Measurements from ENCODE around the gene ADAMTS17. TPM values are rescaled to one million over a fixed set of nuclear protein-coding genes. Genes with fewer than 3 reads are reported as not detected.

Gene ADAMTS17
- total RNA-seq, 1 experiment from 2014 or later, result 1.8 TPM

DNA sequence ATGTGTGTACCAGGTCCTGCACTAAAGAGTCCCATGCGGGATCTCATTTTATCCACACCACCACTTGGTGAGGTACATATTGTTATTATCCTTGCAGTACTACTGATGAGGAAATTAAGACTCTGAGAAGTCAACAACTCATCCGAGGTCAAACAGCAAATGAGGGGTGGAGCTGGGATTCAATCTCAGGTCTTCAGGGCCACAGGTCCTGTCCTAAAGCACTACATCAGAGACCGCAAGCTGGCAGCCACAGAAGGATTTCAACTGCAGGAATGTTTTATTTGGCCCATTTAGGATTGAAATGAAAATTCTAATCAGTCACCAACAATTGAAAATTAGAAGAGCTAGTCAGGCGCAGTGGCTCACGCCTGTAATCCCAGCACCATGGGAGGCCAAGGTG lies 131.4 kb downstream of the ADAMTS17 start (continued):
- TF ChIP-seq, protein P1, sequence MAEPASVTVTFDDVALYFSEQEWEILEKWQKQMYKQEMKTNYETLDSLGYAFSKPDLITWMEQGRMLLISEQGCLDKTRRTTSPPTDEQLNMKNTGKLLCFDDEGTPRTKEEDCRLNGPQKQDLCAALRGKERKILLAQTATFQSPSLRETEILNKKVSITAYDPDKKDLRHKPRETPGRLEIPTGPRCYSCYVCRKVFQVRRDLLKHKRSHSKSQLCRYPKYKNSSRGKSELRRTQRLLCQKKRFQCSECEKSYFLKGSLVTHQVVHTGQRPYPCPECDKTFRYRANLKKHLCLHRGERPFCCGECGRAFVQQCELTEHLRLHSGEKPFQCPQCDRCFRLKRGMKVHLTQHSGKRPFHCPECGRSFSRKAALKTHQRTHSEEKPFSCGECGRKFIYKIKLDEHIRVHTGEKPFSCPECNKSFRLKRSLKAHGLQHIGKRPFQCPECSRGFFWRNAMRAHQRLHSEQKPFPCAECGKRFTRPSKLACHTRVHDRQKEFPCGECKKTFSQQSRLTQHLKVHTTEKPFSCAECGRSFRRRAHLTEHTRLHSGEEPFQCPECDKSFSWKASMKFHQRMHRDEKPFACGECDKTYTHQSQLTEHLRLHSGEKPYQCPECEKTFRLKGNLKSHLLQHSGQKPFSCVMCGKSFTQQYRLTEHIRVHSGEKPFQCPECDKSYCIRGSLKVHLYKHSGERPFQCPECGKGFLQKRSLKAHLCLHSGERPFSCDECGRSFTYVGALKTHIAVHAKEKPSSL (CRISPR knock-in tag; conservative IDR thresholded peaks at IDR 0.05), result no peak
- TF ChIP-seq GTF2I (CRISPR knock-in tag; conservative IDR thresholded peaks at IDR 0.05) (no peak), JUN (CRISPR knock-in tag; IDR thresholded peaks at IDR 0.05) (no peak), NR2C2 (CRISPR knock-in tag; IDR thresholded peaks at IDR 0.05) (no peak), FOXK1 (CRISPR knock-in tag; IDR thresholded peaks at IDR 0.05) (no peak), CREB1 (CRISPR knock-in tag; IDR thresholded peaks at IDR 0.05) (no peak)
- TF ChIP-seq, protein P2, sequence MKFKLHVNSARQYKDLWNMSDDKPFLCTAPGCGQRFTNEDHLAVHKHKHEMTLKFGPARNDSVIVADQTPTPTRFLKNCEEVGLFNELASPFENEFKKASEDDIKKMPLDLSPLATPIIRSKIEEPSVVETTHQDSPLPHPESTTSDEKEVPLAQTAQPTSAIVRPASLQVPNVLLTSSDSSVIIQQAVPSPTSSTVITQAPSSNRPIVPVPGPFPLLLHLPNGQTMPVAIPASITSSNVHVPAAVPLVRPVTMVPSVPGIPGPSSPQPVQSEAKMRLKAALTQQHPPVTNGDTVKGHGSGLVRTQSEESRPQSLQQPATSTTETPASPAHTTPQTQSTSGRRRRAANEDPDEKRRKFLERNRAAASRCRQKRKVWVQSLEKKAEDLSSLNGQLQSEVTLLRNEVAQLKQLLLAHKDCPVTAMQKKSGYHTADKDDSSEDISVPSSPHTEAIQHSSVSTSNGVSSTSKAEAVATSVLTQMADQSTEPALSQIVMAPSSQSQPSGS (CRISPR knock-in tag; IDR thresholded peaks at IDR 0.05; ENCODE audit: borderline replicate concordance, low read depth), result no peak
- TF ChIP-seq, protein P3, sequence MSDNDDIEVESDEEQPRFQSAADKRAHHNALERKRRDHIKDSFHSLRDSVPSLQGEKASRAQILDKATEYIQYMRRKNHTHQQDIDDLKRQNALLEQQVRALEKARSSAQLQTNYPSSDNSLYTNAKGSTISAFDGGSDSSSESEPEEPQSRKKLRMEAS (CRISPR knock-in tag; IDR thresholded peaks at IDR 0.05), result no peak

DNA sequence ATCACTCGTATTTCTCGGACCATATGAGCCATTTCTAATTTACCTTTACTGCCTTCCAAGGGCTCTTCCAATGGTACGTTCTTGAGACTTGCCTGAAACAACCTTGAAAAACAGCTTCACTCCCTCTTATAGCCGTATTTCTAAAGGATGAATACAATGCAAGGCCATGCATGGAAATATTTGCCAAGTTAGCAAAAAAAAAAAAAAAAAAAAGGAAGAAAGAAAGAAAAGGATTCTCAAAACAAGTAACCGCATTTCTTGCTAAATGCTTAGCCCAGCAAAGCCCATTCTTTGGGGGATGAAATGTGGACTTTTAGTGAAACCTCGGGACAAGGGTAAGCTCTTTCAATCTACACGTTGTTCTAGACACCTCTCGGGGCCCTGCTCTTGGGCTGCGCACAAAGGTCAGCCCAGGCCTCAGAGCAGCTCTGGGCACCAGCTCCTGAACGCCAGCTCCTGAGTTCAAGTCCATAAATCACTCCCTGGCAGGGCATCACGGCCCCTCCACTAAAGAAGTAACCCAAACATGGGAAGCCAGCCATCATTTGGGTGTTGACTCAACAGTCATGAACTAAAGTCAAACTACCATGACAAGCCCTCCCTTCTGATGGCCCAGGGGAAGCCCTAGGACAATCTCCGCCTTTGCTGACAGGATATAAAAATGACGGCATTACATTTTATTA lies 132.7 kb downstream of the ADAMTS17 start:
- H3K4me1 Mint-ChIP-seq, result peaks cover 25% of the 10 kb centered on the region
- H3K27ac Mint-ChIP-seq, result no peak overlapping the region
- ChIA-PET CTCF (no interaction called here), POLR2A (no interaction called here)
- ATAC-seq, result no peak
- no peak for DNase-seq (ENCODE audit: low spot score)
- H3K27me3 Mint-ChIP-seq (ENCODE audit: low read depth), result no peaks in the 10 kb centered on the region; the same call in 1 of the 2 replicates
- H3K36me3 Mint-ChIP-seq, result no peaks in the 10 kb centered on the region
- no peak for TF ChIP-seq RORB (CRISPR knock-in tag; IDR thresholded peaks at IDR 0.05)
- TF ChIP-seq, protein P4, sequence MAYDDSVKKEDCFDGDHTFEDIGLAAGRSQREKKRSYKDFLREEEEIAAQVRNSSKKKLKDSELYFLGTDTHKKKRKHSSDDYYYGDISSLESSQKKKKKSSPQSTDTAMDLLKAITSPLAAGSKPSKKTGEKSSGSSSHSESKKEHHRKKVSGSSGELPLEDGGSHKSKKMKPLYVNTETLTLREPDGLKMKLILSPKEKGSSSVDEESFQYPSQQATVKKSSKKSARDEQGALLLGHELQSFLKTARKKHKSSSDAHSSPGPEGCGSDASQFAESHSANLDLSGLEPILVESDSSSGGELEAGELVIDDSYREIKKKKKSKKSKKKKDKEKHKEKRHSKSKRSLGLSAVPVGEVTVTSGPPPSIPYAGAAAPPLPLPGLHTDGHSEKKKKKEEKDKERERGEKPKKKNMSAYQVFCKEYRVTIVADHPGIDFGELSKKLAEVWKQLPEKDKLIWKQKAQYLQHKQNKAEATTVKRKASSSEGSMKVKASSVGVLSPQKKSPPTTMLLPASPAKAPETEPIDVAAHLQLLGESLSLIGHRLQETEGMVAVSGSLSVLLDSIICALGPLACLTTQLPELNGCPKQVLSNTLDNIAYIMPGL (CRISPR knock-in tag; IDR thresholded peaks at IDR 0.05), result no peak
- no peak for TF ChIP-seq PRRX2 (CRISPR knock-in tag; IDR thresholded peaks at IDR 0.05)
- TF ChIP-seq CBFB (CRISPR knock-in tag; IDR thresholded peaks at IDR 0.05; ENCODE audit: low read depth), result no peak
- no peak for TF ChIP-seq ATF1 (CRISPR knock-in tag; IDR thresholded peaks at IDR 0.05)
- TF ChIP-seq, protein P5, sequence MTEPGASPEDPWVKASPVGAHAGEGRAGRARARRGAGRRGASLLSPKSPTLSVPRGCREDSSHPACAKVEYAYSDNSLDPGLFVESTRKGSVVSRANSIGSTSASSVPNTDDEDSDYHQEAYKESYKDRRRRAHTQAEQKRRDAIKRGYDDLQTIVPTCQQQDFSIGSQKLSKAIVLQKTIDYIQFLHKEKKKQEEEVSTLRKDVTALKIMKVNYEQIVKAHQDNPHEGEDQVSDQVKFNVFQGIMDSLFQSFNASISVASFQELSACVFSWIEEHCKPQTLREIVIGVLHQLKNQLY (CRISPR knock-in tag; IDR thresholded peaks at IDR 0.05), result no peak
- TF ChIP-seq JAZF1 (CRISPR knock-in tag; IDR thresholded peaks at IDR 0.05), result no peak
- TF ChIP-seq, protein P6, sequence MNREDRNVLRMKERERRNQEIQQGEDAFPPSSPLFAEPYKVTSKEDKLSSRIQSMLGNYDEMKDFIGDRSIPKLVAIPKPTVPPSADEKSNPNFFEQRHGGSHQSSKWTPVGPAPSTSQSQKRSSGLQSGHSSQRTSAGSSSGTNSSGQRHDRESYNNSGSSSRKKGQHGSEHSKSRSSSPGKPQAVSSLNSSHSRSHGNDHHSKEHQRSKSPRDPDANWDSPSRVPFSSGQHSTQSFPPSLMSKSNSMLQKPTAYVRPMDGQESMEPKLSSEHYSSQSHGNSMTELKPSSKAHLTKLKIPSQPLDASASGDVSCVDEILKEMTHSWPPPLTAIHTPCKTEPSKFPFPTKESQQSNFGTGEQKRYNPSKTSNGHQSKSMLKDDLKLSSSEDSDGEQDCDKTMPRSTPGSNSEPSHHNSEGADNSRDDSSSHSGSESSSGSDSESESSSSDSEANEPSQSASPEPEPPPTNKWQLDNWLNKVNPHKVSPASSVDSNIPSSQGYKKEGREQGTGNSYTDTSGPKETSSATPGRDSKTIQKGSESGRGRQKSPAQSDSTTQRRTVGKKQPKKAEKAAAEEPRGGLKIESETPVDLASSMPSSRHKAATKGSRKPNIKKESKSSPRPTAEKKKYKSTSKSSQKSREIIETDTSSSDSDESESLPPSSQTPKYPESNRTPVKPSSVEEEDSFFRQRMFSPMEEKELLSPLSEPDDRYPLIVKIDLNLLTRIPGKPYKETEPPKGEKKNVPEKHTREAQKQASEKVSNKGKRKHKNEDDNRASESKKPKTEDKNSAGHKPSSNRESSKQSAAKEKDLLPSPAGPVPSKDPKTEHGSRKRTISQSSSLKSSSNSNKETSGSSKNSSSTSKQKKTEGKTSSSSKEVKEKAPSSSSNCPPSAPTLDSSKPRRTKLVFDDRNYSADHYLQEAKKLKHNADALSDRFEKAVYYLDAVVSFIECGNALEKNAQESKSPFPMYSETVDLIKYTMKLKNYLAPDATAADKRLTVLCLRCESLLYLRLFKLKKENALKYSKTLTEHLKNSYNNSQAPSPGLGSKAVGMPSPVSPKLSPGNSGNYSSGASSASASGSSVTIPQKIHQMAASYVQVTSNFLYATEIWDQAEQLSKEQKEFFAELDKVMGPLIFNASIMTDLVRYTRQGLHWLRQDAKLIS (CRISPR knock-in tag; IDR thresholded peaks at IDR 0.05; ENCODE audit: borderline replicate concordance), result no peak
- TF ChIP-seq MYBL2 (CRISPR knock-in tag; IDR thresholded peaks at IDR 0.05), result no peak
- TF ChIP-seq SOX15 (CRISPR knock-in tag; IDR thresholded peaks at IDR 0.05), result no peak
- no peak for TF ChIP-seq NFE2L1 (CRISPR knock-in tag; IDR thresholded peaks at IDR 0.05)
- no peak for TF ChIP-seq MXD4 (CRISPR knock-in tag; IDR thresholded peaks at IDR 0.05; ENCODE audit: borderline replicate concordance)
- no peak overlapping the region for H3K4me3 Mint-ChIP-seq
- peaks cover 10% of the 10 kb centered on the region for H3K9me3 Mint-ChIP-seq
